H1 (cell line): ENCODE results near the gene PLXNB2. TPM values are rescaled to one million over a fixed set of nuclear protein-coding genes. Genes with fewer than 3 reads are reported as not detected.

ENCODE experiments used
- CHD7 ChIP-seq: fragments of 300-600 bp; sonication (generic); IDR thresholded peaks from 2 replicates; pipeline ENCODE4 v1.7.1; 2012; ENCODE audit warnings: low read length, moderate library complexity, mild to moderate bottlenecking, inconsistent platforms; ENCODE audit not compliant: insufficient replicate concordance
- GABPA ChIP-seq: IDR thresholded peaks from 2 replicates; pipeline ENCODE4 v1.6.1; 2011; ENCODE audit warnings: mild to moderate bottlenecking, low read length, moderate library complexity, borderline replicate concordance; ENCODE audit not compliant: insufficient read depth
- MAFK ChIP-seq: IDR thresholded peaks from 2 replicates; pipeline ENCODE4 v1.6.1; 2012; ENCODE audit warnings: low read depth, mild to moderate bottlenecking, improper control_type of control experiment, low read length
- NANOG ChIP-seq: IDR thresholded peaks from 2 replicates; pipeline ENCODE4 v1.6.1; 2011; ENCODE audit warnings: low read length, low read depth, mild to moderate bottlenecking, inconsistent platforms; ENCODE audit not compliant: insufficient read depth, poor library complexity, severe bottlenecking
- RFX5 ChIP-seq: IDR thresholded peaks from 2 replicates; pipeline ENCODE4 v1.6.1; 2011; ENCODE audit warnings: low read depth, low read length, improper control_type of control experiment, borderline replicate concordance
- TAF7 ChIP-seq: optimal IDR thresholded peaks from 2 replicates; pipeline ENCODE3; 2011; ENCODE audit warnings: low read depth, mild to moderate bottlenecking, inconsistent platforms, low read length, moderate library complexity, borderline replicate concordance
- YY1 ChIP-seq: IDR thresholded peaks from 2 replicates; pipeline ENCODE4 v1.6.1; 2011; ENCODE audit warnings: low read depth, mild to moderate bottlenecking, low read length
- polyA plus RNA-seq, 7 experiments: library from polyadenylated mRNA; depleted of rRNA in 3 of 7; stranded (reverse) in 5 of 7; unstranded in 2 of 7; fragments of >200 nt in 5 of 7; fragments of 200-250 nt in 2 of 7; gene quantifications; 1 replicate in 5 of 7; 2 replicates in 1 of 7; 4 replicates in 1 of 7; pipeline versions ENCODE4 v1.2.1 to v1.2.3, GENCODE V29; 2011 to 2013; ENCODE audit warnings: missing spikeins in 2 of 7, mixed read lengths in 2 of 7
- total RNA-seq: library from RNA; stranded (reverse); fragmentation: NEBNext Ultra II Directional; extraction: Animal tissue kit (Norgen Biotek cat#: 25700); gene quantifications from 2 replicates; pipeline ENCODE4 v1.2.1, GENCODE V29; 2021

The PLXNB2 gene
- total and polyA plus RNA-seq, 2 of the 8 experiments (the other 6 are each of a cell fraction or from before 2014, with no cell fraction given): 58.3 to 92.8 TPM

GRCh38 chr22:50255607-50256006 lies 51.8 kb downstream of the PLXNB2 start (continued):
- TF ChIP-seq CHD7 (no peak), YY1 (no peak), RFX5 (no peak), TAF7 (no peak), MAFK (no peak), NANOG (no peak), GABPA (no peak)
